Left ventricle myocardium superior (tissue), 1 donor: ENCODE data around the gene BMAL1. TPM values are rescaled to one million over a fixed set of nuclear protein-coding genes. Genes with fewer than 3 reads are reported as not detected.

Experiments
- ATAC-seq: fragments of 200-7000 bp; cut with Tn5 transposase; one replicate; pipeline ENCODE4 v1.9.1; 2020; ENCODE audit warnings: mild to moderate bottlenecking, moderate library complexity
- DNase-seq: peaks from one replicate; pipeline ENCODE4 v3.0.0-alpha.2; 2020
- intact Hi-C: fragments of 100-400 bp; cut with micrococcal nuclease; formaldehyde crosslinking; loops from one replicate; pipeline ENCODE4 v1.11.0; 2022
- total RNA-seq: library from RNA; stranded (reverse); fragmentation: NEBNext Ultra II Directional; extraction: Animal tissue kit (Norgen Biotek cat#: 25700); gene quantifications from one replicate; pipeline ENCODE4 v1.2.1, GENCODE V29; 2021
- donor health status: DM: no; HTN: yes; CAD: no; lungs with severe emphysema.

Gene BMAL1
- total RNA-seq, 1 donor from 2014 or later = 4.6 TPM

- ATAC-seq = no peak
- intact Hi-C loops = no loop called here
- no peak for DNase-seq
Measured at GRCh38 chr11:13260201-13260962, 17.2 kb upstream of the BMAL1 start.

GRCh38 chr11:13260963-13261588 lies 16.5 kb upstream of the BMAL1 start:
- intact Hi-C loops = no loop called here
- ATAC-seq (peak; percentile 90), DNase-seq (peak; percentile 43)

- no peak for DNase-seq
- peak; percentile 87 for ATAC-seq
- intact Hi-C loops = no loop called here
Measured at GRCh38 chr11:13261591-13262061, 16.0 kb upstream of the BMAL1 start.

- ATAC-seq = peak; percentile 30
- intact Hi-C loops = no loop called here
Measured at GRCh38 chr11:13262096-13262495, 15.5 kb upstream of the BMAL1 start.

GRCh38 chr11:13268791-13269190 lies 8.8 kb upstream of the BMAL1 start:
- no peak for DNase-seq
- intact Hi-C loops = no loop called here

More at GRCh38 chr11:13262096-13262495, 15.5 kb upstream of the BMAL1 start:
- DNase-seq = no peak

GRCh38 chr11:13269775-13270174 lies 7.8 kb upstream of the BMAL1 start:
- DNase-seq = no peak
- ATAC-seq = no peak
- intact Hi-C loops = loop anchor here (10.0 kb wide), 1 partner anchor 65 kb away; no protein-coding TSS in a partner anchor

More at GRCh38 chr11:13268791-13269190, 8.8 kb upstream of the BMAL1 start:
- no peak for ATAC-seq

- intact Hi-C loops = loop anchor here (10.0 kb wide), 1 partner anchor 64 kb away; no protein-coding TSS in a partner anchor
- no peak for ATAC-seq
Measured at GRCh38 chr11:13271060-13271693, 6.4 kb upstream of the BMAL1 start.

GRCh38 chr11:13276454-13276831 lies 1.1 kb upstream of the BMAL1 start:
- no peak for ATAC-seq
- peak; percentile 35 for DNase-seq
- intact Hi-C loops = loop anchor here (10.0 kb wide), 1 partner anchor 58 kb away; no protein-coding TSS in a partner anchor

More at GRCh38 chr11:13271060-13271693, 6.4 kb upstream of the BMAL1 start:
- no peak for DNase-seq

- ATAC-seq (peak; percentile 97), DNase-seq (peak; percentile 99)
- intact Hi-C loops = loop anchor here (10.0 kb wide), 1 partner anchor 58 kb away; no protein-coding TSS in a partner anchor
Measured at GRCh38 chr11:13276832-13277767, 490 bp upstream of the BMAL1 start.

- peak; percentile 32 for DNase-seq
- no peak for ATAC-seq
- intact Hi-C loops = loop anchor here (10.0 kb wide), 1 partner anchor 56 kb away; no protein-coding TSS in a partner anchor
Measured at GRCh38 chr11:13278609-13279486, 1.3 kb downstream of the BMAL1 start.

GRCh38 chr11:13279487-13279834 lies 1.9 kb downstream of the BMAL1 start:
- intact Hi-C loops = loop anchor here (10.0 kb wide), 1 partner anchor 55 kb away; no protein-coding TSS in a partner anchor
- DNase-seq (no peak), ATAC-seq (no peak)

GRCh38 chr11:13280092-13280722 lies 2.6 kb downstream of the BMAL1 start:
- no peak for ATAC-seq
- intact Hi-C loops = no loop called here
- DNase-seq = no peak

- intact Hi-C loops = no loop called here
- DNase-seq (no peak), ATAC-seq (no peak)
Measured at GRCh38 chr11:13280777-13281176, 3.2 kb downstream of the BMAL1 start.

GRCh38 chr11:13283636-13284035 lies 6.0 kb downstream of the BMAL1 start:
- intact Hi-C loops = no loop called here

GRCh38 chr11:13284776-13285588 lies 7.4 kb downstream of the BMAL1 start:
- intact Hi-C loops = no loop called here
- no peak for ATAC-seq
- DNase-seq = no peak

More at GRCh38 chr11:13283636-13284035, 6.0 kb downstream of the BMAL1 start:
- DNase-seq = no peak
- no peak for ATAC-seq

GRCh38 chr11:13286279-13286821 lies 8.8 kb downstream of the BMAL1 start:
- intact Hi-C loops = no loop called here
- DNase-seq (no peak), ATAC-seq (no peak)
